IMR-90 (cell line): ENCODE measurements around the gene CNPPD1.

Source experiments
- BHLHE40 ChIP-seq: fragments of 150-350 bp; IDR thresholded peaks from 2 replicates; pipeline ENCODE4 v1.6.1; 2016; ENCODE audit warnings: mild to moderate bottlenecking, low read depth, low read length
- CEBPB ChIP-seq: IDR thresholded peaks from 2 replicates; pipeline ENCODE4 v1.6.1; 2012; ENCODE audit warnings: low read depth, low read length, improper control_type of control experiment
- CTCF ChIP-seq: conservative IDR thresholded peaks from 2 replicates; pipeline ENCODE4 v1.5.1; 2012; ENCODE audit warnings: mild to moderate bottlenecking, low read depth, low read length, improper control_type of control experiment
- MAFK ChIP-seq: IDR thresholded peaks from 2 replicates; pipeline ENCODE4 v1.6.1; 2012; ENCODE audit warnings: low read depth, low read length, improper control_type of control experiment
- POLR2A ChIP-seq: IDR thresholded peaks from 2 replicates; pipeline ENCODE4 v1.6.1; 2012; ENCODE audit warnings: mild to moderate bottlenecking, low read depth, low read length
- RAD21 ChIP-seq: IDR thresholded peaks from 2 replicates; pipeline ENCODE4 v1.6.1; 2012; ENCODE audit warnings: low read length, improper control_type of control experiment
- RCOR1 ChIP-seq: IDR thresholded peaks from 2 replicates; pipeline ENCODE4 v1.6.1; 2012; ENCODE audit warnings: mild to moderate bottlenecking, low read length, improper control_type of control experiment; ENCODE audit not compliant: insufficient replicate concordance
- RFX5 ChIP-seq: IDR thresholded peaks from 2 replicates; pipeline ENCODE4 v1.8.0; 2012; ENCODE audit warnings: low read depth, mild to moderate bottlenecking, low read length, moderate library complexity
- SMC3 ChIP-seq: fragments of 150-350 bp; IDR thresholded peaks from 2 replicates; pipeline ENCODE4 v1.6.1; 2016; ENCODE audit warnings: low read depth, mild to moderate bottlenecking, antibody characterized with exemption, low read length, moderate library complexity
- USF2 ChIP-seq: fragments of 150-350 bp; IDR thresholded peaks from 2 replicates; pipeline ENCODE4 v1.6.1; 2017; ENCODE audit warnings: mild to moderate bottlenecking, antibody characterized with exemption, low read length, low read depth

- TF ChIP-seq CTCF: no peak
- no peak for TF ChIP-seq POLR2A
- TF ChIP-seq SMC3: no peak
- no peak for TF ChIP-seq BHLHE40
- no peak for TF ChIP-seq USF2
- TF ChIP-seq RAD21: no peak
- TF ChIP-seq CEBPB: no peak
- TF ChIP-seq RFX5: no peak
- TF ChIP-seq MAFK: no peak
- TF ChIP-seq RCOR1: no peak
Observed at GRCh38 chr2:219165058-219165911, 11.4 kb downstream of the CNPPD1 start.
